ENCODE data around the gene ZBTB7A.

The ZBTB7A gene

DNA sequence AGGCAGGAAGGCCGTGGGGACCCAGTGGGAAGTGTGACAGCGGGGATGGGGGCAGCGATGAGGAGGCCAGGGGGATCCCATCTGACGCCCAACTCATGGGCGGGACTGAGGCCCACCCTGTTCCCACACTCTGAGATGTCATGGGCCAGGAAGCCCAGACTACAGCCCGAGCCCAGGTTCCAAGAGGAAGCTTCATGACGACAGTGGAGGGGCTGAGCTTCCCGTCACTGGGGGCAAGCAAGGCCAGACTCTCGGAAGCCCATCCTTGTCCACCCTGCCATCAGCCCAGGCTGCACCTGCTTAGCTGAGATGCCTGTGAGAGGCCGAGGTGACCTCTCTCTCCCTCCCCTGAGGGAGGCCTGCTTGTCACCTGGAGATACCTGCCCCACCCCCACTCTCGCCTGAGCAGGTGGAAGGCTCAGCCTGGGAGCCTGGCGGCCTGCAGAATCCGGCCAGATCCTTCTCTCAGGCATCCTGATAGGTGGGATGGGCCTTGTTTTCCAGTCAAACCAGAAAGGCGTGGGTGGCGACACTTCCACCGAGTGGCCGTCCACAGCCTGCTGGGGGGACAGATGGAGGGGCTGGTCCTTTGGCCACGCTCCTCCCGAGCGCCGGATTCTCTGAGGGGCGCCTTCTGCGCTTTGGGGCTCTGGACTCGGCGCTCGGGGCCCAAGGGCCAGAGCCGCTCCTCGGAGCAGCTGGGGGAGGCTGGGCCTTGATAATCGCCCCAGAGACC is 4.8 kb downstream of the ZBTB7A start:
- Histone ChIP-seq H3K4me3 (ENCODE audit: insufficient read depth, low read depth, low read length) (no peak overlapping the region), H3K27me3 (ENCODE audit: control insufficient read depth, insufficient read depth, low read length, poor library complexity, severe bottlenecking) (peaks cover 1% of the 10 kb centered on the region), H3K27ac (ENCODE audit: insufficient read depth, low read depth, low read length, poor library complexity, severe bottlenecking) (no peak overlapping the region), H3K4me1 (ENCODE audit: control insufficient read depth, insufficient read depth, low read length) (peaks cover 12% of the 10 kb centered on the region), H3K9me3 (ENCODE audit: control insufficient read depth, low read length) (no peaks in the 10 kb centered on the region), H3K36me3 (ENCODE audit: control insufficient read depth, insufficient read depth, low read length) (no peaks in the 10 kb centered on the region)
- WGBS, 2 experiments: 89 to 90% methylated on average over 29 of the region's 29 CpGs

DNA sequence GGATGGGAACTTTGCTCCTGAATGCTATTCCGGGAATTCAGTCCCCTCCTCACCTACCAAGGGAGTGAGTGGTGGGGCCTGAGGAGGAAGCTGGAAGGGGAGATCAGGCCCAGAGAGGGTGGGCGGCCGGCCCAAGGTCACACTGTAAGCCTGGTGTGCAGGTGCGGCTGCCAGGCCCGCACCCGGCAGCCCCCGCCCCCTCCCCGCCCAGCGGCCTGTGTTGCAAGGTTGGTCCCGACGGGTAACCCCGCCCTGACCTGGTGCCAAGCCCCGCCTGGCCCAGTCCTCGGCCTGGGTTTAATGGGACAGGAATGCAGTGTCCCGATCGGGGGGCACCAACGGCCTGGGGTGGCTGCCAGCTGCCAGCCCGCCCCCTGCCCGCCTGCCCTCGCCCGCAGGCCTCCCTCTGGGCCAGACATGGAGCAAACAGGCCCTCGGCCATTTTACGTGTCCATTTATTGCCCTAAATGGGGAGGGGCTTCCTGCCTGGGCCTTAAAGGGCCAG is 5.5 kb downstream of the ZBTB7A start:
- Histone ChIP-seq H3K27ac (ENCODE audit: insufficient read depth, low read depth, low read length, poor library complexity, severe bottlenecking) (no peak overlapping the region), H3K4me1 (ENCODE audit: control insufficient read depth, insufficient read depth, low read length) (peaks cover 12% of the 10 kb centered on the region), H3K9me3 (ENCODE audit: control insufficient read depth, low read length) (no peaks in the 10 kb centered on the region), H3K27me3 (ENCODE audit: control insufficient read depth, insufficient read depth, low read length, poor library complexity, severe bottlenecking) (no peaks in the 10 kb centered on the region), H3K4me3 (ENCODE audit: insufficient read depth, low read depth, low read length) (no peak overlapping the region), H3K36me3 (ENCODE audit: control insufficient read depth, insufficient read depth, low read length) (no peaks in the 10 kb centered on the region)
- WGBS, 2 experiments: 80 to 83% methylated on average over 23 of the region's 23 CpGs

DNA sequence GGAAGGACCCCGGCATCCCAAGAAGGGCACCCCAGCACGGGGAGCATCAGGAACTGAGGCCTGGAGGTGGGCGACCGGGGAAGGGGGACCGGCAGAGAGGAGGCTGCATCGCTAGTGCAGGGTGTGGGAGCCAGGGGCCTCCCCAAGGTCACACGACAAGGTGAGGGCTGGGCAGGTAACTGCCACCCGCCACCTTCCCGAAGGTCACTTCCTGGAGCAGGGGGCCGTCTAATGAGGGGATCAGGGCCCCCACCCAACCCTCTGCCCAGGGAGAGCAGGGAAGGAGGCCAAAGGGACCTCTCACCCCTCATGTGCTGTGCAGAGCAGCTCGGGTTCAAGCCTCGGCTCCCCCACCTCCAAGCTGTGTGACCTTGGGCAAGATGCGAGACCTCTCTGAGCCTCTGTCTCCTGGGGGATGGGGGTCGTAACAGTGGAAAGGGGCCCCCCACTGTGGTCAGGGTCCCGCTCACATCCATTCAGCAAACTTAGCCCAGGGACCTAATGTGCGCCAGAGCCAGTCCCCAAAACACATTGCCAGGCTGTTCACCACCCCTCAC is 6.0 kb downstream of the ZBTB7A start:
- Histone ChIP-seq H3K4me3 (ENCODE audit: insufficient read depth, low read depth, low read length) (no peak overlapping the region), H3K36me3 (ENCODE audit: control insufficient read depth, insufficient read depth, low read length) (no peaks in the 10 kb centered on the region), H3K9me3 (ENCODE audit: control insufficient read depth, low read length) (no peaks in the 10 kb centered on the region), H3K4me1 (ENCODE audit: control insufficient read depth, insufficient read depth, low read length) (peaks cover 12% of the 10 kb centered on the region), H3K27ac (ENCODE audit: insufficient read depth, low read depth, low read length, poor library complexity, severe bottlenecking) (no peak overlapping the region), H3K27me3 (ENCODE audit: control insufficient read depth, insufficient read depth, low read length, poor library complexity, severe bottlenecking) (no peaks in the 10 kb centered on the region)
- 91 to 96% methylated on average over 16 of the region's 16 CpGs for whole genome bisulfite sequencing, 2 experiments

DNA sequence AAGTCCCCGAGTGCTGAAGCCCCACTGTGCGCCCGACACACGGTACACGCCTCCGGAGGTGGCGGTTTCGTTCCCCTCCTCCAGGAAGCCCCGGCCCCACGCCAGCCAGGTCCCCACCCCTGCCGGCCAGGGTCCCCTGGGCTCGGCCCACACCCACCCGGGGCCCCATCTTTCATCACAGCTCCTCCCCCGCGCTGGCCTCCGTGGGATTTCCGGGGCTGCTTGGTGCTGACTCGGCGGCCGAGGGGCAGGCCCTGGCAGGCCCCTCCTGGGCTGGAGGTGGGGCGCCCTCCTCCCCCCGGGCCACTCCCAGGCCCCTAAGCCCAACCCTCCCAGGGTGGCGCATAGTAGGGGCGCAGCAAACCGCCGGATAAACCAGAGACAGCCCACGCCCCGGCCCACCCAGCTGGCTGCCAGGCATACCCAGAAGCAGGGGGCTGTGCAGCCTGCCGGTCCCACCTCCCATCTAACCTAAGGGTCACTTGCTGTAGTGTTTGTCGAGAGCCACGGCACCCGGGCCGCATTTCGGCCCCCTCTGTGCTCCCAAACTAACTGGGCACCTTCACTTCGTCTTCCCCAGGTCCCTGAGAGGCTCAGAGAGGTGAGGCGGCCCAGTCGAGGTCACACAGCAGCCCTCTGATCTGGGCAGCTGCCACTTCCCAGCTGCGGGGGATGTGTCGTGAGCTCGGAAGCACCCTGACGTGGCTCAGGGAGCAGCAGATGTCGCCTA is 6.6 kb downstream of the ZBTB7A start:
- Histone ChIP-seq H3K4me3 (ENCODE audit: insufficient read depth, low read depth, low read length) (no peak overlapping the region), H3K27ac (ENCODE audit: insufficient read depth, low read depth, low read length, poor library complexity, severe bottlenecking) (no peak overlapping the region), H3K9me3 (ENCODE audit: control insufficient read depth, low read length) (no peaks in the 10 kb centered on the region), H3K4me1 (ENCODE audit: control insufficient read depth, insufficient read depth, low read length) (peaks cover 12% of the 10 kb centered on the region), H3K36me3 (ENCODE audit: control insufficient read depth, insufficient read depth, low read length) (peaks cover under 1% of the 10 kb centered on the region), H3K27me3 (ENCODE audit: control insufficient read depth, insufficient read depth, low read length, poor library complexity, severe bottlenecking) (no peaks in the 10 kb centered on the region)
- 88% methylated on average over 42 of the region's 42 CpGs for WGBS, 2 experiments

DNA sequence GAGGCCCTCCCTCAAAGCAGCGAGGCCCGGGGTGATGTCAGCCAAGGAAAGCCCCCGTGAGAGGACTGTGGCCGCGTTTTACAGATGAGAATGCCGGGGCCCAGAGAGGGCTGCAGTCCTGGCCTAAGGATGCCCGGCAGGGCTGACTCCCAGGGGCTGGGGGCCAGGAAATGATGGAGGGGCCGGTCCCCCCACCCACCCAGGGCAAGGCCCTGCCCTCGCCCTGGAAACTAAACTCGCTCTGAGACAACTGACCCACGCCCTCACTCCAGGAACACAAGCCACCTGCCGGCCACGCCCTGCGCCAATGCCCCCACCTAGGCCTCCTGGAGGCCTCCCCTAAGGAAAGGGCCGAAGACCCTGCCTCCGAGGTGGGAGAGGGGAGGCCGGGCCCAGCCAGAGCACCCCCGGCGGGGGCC is 7.2 kb downstream of the ZBTB7A start:
- Histone ChIP-seq H3K36me3 (ENCODE audit: control insufficient read depth, insufficient read depth, low read length) (peaks cover 7% of the 10 kb centered on the region), H3K9me3 (ENCODE audit: control insufficient read depth, low read length) (no peaks in the 10 kb centered on the region), H3K27ac (ENCODE audit: insufficient read depth, low read depth, low read length, poor library complexity, severe bottlenecking) (peak overlapping the region; percentile 60), H3K4me1 (ENCODE audit: control insufficient read depth, insufficient read depth, low read length) (peaks cover 10% of the 10 kb centered on the region), H3K4me3 (ENCODE audit: insufficient read depth, low read depth, low read length) (no peak overlapping the region), H3K27me3 (ENCODE audit: control insufficient read depth, insufficient read depth, low read length, poor library complexity, severe bottlenecking) (no peaks in the 10 kb centered on the region)
- WGBS, 2 experiments: 85 to 86% methylated on average over 19 of the region's 19 CpGs

DNA sequence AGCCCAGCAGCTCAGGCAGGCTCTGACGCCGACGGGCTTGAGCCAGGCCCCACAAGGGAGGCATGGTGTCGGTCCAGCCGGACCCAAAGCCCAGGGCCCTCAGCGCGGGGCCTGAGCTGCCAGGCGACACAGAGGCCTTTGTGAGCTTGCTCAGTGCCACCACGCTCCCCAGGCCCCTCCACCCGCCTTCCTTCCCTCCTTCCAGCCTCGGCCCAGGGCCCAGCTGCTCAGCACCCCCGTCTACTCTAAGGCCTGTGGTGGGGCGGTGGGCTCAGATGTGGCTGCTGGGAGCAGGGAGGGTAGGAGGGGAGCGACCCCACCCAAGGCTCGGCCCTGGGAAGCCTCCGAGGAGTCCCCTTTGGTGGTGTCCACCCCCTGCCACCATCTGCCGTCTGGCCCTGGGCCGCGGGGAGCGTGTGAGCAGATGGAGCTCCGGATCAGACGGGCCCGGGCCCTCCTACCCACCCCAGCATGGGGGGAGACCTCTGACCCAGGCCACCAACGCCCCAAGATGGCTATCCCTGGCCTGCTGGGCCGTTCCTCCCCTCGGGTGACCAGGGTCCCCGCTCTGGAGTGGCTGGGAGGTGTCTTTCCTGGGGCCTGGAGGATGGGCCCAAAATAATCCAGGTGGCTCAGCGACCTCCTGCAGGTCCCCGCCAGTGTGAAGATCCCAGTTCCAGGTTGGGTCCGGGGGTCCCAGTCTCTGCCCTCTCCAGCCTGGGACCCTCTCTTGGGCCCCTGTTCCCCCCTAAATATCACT is 7.8 kb downstream of the ZBTB7A start:
- H3K27me3 ChIP-seq (ENCODE audit: control insufficient read depth, insufficient read depth, low read length, poor library complexity, severe bottlenecking): no peaks in the 10 kb centered on the region
- peaks cover 8% of the 10 kb centered on the region for H3K4me1 ChIP-seq (ENCODE audit: control insufficient read depth, insufficient read depth, low read length)
- peak overlapping the region; percentile 60 for H3K27ac ChIP-seq (ENCODE audit: insufficient read depth, low read depth, low read length, poor library complexity, severe bottlenecking)
- no peak overlapping the region for H3K4me3 ChIP-seq (ENCODE audit: insufficient read depth, low read depth, low read length)
- peaks cover 9% of the 10 kb centered on the region for H3K36me3 ChIP-seq (ENCODE audit: control insufficient read depth, insufficient read depth, low read length)
- no peaks in the 10 kb centered on the region for H3K9me3 ChIP-seq (ENCODE audit: control insufficient read depth, low read length)
- WGBS, 2 experiments: 85 to 87% methylated on average over 30 of the region's 30 CpGs

DNA sequence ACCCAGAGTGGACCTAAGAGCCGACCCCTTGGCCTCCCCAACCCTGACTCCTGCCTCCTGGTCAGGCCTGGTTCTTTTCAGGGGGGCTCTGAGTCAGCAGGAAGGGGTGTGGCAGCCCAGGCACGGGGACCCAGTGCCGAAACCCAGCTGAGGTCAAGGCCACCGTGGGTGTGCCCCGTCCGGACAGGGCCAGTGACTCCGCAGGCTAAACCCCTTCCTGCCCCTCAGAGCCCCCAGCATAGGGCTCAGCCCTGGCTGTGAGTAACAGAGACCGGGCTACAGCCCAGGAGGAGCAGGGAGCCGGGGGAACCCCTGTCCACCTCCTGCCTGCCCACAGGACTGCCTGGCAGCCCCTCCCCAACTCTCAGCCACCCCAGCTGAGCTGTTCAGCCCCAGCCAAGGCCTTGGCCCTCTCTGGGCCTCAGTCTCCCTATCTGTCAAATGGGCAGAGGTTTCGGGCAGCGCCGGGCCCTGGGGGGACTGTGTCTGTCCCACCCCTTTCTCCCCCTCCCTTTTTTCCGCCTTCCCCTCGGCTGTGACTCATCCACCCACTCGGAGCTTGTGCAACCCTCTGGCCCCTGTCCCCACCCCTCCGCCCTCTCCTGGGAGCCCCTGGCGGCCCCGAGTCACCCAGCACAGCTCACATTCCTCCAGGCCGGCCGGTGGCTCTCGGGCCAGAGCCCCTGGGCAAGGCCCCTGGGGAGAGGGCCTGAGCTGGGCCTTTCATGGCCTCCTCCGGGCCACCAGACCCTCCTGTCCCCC is 8.6 kb downstream of the ZBTB7A start:
- WGBS, 2 experiments: 84 to 88% methylated on average over 22 of the region's 22 CpGs

DNA sequence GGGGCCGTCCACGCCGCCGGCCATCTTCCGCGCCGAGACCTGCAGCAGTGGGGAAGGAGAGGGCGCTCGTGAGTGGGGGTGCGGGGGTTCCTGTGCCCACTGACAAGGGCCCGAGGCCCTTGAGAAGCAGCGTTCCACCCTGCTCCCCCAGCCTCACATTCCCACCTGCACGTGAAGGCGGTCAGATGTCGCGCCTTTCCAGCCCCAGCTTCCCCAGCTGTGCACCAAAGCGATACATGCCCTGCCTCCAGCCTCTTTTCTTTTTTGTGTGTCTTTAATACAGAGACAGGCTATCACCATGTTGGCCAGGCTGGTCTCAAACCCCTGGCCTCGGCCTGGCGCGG is 11.5 kb downstream of the ZBTB7A start:
- peaks cover 8% of the 10 kb centered on the region for H3K4me1 ChIP-seq (ENCODE audit: control insufficient read depth, insufficient read depth, low read length)
- peaks cover 21% of the 10 kb centered on the region for H3K36me3 ChIP-seq (ENCODE audit: control insufficient read depth, insufficient read depth, low read length)
- no peak overlapping the region for H3K4me3 ChIP-seq (ENCODE audit: insufficient read depth, low read depth, low read length)

More for the DNA sequence above, 8.6 kb downstream of the ZBTB7A start:
- peaks cover 17% of the 10 kb centered on the region for H3K36me3 ChIP-seq (ENCODE audit: control insufficient read depth, insufficient read depth, low read length)
- H3K27me3 ChIP-seq (ENCODE audit: control insufficient read depth, insufficient read depth, low read length, poor library complexity, severe bottlenecking): no peaks in the 10 kb centered on the region
- no peak overlapping the region for H3K4me3 ChIP-seq (ENCODE audit: insufficient read depth, low read depth, low read length)
- H3K27ac ChIP-seq (ENCODE audit: insufficient read depth, low read depth, low read length, poor library complexity, severe bottlenecking): no peak overlapping the region
- H3K9me3 ChIP-seq (ENCODE audit: control insufficient read depth, low read length): no peaks in the 10 kb centered on the region
- peaks cover 8% of the 10 kb centered on the region for H3K4me1 ChIP-seq (ENCODE audit: control insufficient read depth, insufficient read depth, low read length)

DNA sequence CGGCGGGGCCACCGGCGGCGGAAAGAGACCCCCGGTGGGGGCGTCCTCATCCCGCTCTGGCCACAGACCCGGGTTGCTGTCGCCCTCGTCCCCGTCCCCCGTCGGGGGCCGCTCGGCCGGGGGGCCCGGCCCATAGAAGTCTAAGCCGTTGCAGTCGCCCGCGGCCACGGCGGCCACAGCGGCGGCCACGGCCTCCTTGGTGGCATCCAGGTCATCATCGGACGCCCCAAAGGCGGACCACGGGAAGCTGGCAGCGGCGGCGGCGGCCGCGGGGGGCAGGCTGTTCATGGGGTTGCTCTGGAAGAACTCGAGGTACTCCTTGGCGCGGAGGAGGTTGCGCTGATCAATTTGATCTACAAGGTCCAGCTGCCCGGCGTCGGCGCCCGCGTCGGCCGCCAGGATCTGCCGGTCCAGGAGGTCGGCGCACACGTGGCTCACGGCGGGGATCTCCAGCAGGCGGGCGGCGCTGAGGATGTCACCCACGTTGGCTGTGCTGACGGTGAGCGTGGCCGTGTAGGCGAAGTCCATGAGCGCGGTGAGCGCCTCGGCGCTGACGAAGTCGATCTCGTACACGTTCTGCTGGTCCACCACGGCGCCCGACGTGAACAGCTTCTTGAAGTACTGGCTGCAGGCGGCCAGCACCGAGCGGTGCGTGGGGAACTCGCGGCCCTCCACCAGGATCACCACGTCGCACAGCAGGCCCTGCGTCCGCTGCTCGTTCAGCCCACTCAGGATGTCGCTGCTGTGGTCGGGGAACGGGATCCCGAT is 12.1 kb downstream of the ZBTB7A start:
- Histone ChIP-seq H3K27ac (ENCODE audit: insufficient read depth, low read depth, low read length, poor library complexity, severe bottlenecking) (no peak overlapping the region), H3K4me1 (ENCODE audit: control insufficient read depth, insufficient read depth, low read length) (peaks cover 8% of the 10 kb centered on the region), H3K9me3 (ENCODE audit: control insufficient read depth, low read length) (no peaks in the 10 kb centered on the region), H3K4me3 (ENCODE audit: insufficient read depth, low read depth, low read length) (no peak overlapping the region), H3K27me3 (ENCODE audit: control insufficient read depth, insufficient read depth, low read length, poor library complexity, severe bottlenecking) (no peaks in the 10 kb centered on the region), H3K36me3 (ENCODE audit: control insufficient read depth, insufficient read depth, low read length) (peaks cover 21% of the 10 kb centered on the region)
- 97% methylated on average over 91 of the region's 91 CpGs for WGBS, 2 experiments

More for the DNA sequence above, 11.5 kb downstream of the ZBTB7A start:
- Histone ChIP-seq H3K9me3 (ENCODE audit: control insufficient read depth, low read length) (no peaks in the 10 kb centered on the region), H3K27ac (ENCODE audit: insufficient read depth, low read depth, low read length, poor library complexity, severe bottlenecking) (no peak overlapping the region), H3K27me3 (ENCODE audit: control insufficient read depth, insufficient read depth, low read length, poor library complexity, severe bottlenecking) (no peaks in the 10 kb centered on the region)
- 95 to 96% methylated on average over 20 of the region's 20 CpGs for WGBS, 2 experiments

Measured in ectodermal cell (in vitro differentiated cells).